GM19468 (cell line): ENCODE data around the gene GLYATL1B.
"Not testable (repeated sequence)": the region's sequence is repeated elsewhere in the genome, so short reads cannot be mapped to it uniquely, and the experiment has no call there.

Experiments used
- ATAC-seq: cut with Tn5 transposase; IDR thresholded peaks from one replicate; pipeline ENCODE4 v1.9.1; 2021; ENCODE audit warnings: mild to moderate bottlenecking, moderate library complexity, moderate number of reproducible peaks; ENCODE audit not compliant: unreplicated experiment; ENCODE audit errors: extremely low read depth

GLYATL1B gene

DNA sequence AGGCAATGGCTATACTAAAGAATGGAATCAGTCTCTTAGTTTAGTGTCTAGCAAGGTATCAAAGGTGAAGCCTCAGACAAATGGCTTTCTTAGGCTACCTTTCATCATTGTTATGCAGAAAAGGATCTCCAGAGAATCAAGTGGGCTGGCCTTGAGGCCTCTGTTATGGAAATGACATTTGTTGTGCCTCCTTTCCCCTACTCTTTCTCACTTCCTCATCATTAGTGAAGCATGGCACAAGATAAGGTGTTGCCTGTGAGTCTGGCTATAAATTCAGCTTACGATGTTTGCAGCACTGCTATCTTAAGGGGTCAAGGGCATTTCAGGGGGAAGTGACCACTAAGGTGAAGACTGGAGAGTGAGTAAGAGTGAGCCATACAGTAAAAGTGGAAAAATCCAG, 9.1 kb downstream of the GLYATL1B start:
- ATAC-seq, result peak; percentile 84

DNA sequence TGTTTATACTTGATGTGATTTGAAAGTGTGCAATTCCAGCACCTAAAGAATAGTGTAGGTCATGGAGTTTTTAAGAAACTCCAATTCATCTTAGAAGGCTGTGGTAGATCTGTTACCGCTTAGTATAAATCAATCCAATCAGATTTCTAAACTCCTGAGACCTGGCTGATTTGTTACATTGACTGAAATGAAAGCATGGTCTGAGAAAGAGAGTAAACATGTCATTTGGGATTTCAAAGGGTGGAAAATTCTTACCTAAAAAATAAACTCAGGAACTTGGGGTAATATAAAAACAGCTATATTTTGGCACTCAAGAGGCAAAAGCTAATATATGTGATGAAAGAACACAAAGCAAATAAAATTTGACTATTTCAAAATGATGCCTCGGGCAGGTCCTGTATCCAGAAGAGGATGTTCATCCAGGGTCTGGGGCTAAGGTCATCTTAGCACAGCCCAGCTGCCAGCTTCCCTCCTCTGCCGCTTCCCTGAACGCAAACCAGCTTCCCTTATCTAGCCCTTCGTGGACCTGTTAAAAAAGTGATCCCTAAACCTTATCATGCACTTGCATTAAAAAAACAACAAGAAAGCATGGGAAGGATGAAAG, 10.0 kb downstream of the GLYATL1B start:
- ATAC-seq, result not testable (repeated sequence)

DNA sequence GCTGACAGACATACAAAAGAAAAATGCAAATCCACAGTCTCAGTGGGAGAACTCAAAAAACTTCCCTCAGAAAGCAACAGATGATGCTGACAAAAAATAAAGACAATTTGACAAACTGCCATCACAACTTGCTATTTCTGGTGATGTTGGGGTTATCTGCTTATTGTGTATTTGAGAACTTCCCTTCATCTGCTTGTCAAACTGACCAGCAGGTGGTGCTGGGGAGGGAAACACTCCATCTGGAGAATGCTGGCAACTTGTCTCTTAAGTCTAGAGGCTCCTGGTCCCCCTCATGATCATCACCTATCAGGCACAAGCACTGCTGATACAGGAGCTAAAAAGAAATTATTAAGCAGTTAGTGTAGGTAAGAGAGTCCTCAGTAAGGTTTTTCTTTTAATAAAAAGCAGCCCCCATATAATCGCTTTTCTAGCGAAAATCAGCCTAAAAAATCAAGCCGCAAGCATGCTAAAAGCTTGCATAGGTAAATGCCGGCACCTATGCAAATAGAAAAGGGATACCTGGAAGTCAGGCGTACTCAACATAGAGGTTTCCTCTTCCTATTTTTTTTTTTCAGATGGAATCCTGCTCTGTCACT, 11.1 kb downstream of the GLYATL1B start:
- no peak for ATAC-seq

DNA sequence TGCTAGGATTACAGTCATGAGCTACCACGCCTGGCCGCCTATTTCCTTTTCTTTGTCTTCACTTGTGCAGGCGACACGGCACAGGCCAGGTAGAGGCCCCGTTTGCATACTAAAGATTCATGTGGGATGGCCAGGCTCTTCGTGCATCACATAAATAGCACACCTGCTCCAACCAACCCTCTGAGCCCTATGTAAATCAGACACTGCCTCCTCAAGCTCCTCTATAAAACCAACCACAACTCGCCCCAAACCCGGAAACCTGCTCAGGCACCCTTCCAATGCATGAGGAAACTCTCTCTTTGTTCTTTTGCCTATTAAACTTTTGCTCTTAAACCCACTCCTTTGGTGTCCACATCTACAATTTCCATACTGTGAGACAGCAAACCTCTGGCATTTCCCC, 11.8 kb downstream of the GLYATL1B start:
- ATAC-seq, result not testable (repeated sequence)

DNA sequence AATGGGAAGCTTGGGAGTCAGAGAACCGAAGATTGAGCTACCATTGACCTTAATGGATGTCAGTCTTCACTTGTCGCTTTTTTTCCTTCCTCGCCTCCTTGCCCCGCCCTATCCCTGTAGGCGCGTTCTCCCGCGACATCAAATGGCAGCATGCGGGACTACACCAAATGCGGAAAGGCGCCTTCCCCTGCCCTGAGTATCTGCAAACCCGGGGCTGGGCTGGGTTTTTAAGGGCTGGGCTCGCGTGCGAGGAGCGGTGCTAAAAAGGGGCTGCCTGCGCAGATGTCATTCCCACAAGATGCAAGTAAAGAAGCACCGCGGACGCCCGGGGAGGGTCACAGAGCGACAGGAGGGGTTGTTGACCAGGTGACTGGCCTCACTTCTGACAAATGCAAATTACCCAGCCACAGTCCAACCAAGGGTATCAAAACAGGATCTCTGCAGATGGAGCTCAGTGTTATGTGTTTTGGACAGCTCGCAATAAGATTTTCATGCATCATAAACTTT, 16.2 kb downstream of the GLYATL1B start:
- peak; percentile 50 for ATAC-seq

DNA sequence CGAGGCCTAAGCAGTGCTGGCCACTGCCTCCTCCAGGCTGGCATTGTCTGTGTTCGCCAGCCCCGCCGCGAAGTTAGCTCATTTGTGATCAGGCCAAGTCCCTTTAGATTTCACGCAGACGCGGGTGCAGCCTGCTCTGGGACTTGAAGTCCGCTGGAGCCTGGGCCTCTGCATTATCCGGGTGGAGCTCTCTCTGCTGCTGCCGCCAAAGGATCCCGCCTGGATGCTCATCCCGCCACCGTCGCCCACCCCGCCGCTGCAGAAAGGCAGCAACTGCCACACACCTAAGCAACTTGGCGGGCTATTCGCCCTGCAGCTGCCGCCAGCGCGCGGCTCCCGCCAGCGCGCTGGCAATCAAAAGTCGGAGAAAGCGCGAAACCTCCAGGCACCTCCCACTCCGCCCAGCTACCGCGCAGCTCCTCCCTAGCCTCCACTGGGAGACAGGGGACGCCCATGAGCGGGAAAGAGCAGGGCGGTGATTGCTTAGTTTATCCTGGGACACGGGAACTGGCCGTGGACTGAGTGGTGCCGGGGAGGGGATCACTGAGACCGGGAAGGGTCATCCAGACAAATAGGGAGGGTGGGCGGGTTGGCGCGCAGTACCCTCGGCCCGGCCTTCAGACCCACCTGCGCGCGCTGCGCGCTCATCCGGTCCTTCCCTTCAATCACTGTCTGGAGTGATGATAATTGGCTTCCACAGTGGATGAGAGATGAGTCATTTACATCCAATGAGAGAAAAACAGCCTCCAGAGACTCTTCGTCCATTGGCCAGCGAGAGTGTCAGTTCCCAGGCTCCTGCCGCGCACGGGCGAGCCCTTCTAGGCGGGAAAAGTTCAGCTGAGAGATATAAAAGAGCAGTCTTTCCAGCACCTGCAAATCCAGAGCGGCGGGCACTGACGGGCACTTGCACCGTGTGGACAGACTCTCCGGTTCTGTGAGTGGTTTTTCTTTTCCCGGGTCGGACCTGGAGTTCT, 20.5 kb downstream of the GLYATL1B start, which contains the start of gene FAM111B:
Gene FAM111B, plus strand, starts transcription at position 875 of the 974 bp plus-strand sequence. CDS start 2,389 bp downstream, outside the sequence.
- peak; percentile 61 for ATAC-seq

DNA sequence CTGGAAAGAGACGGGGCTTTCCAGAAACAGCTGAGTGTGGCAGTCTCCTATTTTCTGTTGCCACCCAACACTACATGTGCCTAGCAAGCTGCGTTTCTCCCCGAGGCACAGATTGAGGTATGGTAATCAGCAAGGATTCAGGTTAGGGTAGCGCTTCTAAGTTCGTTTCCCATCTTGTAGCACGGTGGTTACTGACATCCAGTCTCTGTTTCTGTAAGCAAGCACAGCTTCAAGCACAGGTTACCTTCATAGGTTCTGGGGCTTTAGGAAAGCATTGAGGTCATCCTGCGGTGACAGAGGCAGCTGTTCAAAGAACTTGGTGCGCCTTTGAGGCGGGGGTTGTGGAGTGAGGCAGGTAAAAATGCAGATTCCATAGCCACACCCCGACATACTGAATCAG, 21.6 kb downstream of the GLYATL1B start:
- ATAC-seq, result not testable (repeated sequence)

DNA sequence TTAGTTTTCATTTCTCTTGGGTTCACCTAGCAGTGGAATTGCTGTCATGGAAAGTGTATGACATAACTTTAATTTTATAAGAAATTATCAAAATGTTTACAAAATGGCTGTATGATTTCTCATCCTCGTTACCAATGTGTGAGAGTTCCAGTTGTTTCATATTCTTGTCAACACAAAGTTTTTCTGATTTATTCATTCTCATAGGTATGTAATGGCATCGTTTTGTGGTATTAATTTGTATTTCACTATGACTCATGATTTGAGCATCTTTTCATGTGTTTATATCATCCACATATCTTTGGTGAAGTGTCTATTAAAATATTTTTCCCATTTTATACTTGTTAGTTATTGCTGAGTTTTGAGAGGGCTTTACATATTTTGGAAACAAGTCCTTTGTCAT, 26.4 kb downstream of the GLYATL1B start:
- ATAC-seq, result no peak

DNA sequence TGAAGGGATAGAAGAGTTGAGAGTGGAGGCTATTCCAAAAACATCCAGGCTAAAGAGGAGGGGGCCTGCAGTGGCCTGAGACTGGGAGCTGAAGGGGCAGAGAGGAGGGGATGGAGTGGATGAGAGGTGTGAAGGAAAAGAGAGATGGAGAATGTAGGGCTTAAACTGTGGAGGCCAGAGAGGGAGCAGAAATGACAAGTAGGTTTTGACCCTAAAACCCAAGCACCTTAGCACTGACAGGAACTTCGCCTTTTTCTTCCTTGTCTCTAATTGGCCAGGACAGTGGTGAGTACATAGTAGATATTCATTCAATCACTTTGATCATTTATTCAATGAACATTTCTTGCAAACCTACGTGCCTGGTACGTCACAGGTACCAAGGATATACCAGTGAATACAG, 28.2 kb downstream of the GLYATL1B start:
- ATAC-seq, result no peak

DNA sequence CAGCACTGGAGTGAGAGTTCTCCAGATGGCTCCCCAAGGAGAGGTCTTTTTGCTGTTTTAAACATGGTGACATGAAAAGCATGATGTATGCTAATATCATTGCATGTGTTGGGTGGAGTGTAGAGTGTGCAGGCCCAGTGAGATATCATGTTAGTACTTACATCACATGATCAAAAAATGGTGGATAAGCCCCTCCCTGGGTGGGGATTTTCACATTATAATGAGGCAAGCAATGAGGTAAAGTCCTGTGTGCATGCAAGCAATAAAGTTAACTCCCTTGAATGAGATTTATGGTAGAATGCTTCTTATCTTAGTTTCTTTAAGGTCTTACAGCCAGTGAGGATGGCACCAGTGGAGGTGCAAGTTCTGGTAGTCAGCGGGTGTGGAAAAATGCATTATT, 29.4 kb downstream of the GLYATL1B start:
- no peak for ATAC-seq

DNA sequence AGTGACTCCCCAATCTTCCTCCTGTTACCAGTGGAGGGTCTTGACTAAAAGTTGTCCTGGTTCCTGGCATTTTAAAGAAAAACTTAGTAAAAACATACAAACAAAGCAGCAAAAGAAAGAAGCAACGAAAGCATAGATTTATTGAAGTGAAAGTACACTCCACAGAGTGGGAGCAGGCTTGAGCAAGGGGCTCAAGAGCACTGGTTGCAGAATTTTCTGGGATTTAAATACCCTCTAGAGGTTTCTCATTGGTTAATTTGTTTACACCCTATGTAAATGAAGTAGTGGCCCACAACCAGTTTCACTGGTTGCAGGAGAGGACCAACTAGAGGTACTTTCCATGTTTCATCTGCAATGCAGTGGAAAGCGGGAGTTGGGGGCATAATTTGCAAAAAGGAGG, 31.7 kb downstream of the GLYATL1B start:
- ATAC-seq, result no peak

DNA sequence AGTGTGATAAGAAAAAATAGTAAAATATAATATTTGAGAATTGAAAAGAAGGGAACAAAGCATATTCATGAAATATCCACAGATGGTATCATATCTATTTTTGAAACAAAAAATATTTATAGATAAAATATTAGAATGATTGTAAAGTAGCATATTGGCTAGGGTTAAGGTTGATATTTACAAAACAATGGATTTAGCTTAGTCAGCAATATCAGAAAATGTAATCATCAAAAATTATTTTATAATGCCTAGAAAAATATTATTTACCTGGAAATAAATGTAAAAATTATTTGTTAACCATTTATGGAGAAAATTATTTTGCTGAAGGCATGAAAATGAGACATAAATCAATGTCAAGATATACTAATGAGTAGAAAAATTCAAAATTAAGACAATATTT, 33.7 kb downstream of the GLYATL1B start:
- ATAC-seq, result no peak

DNA sequence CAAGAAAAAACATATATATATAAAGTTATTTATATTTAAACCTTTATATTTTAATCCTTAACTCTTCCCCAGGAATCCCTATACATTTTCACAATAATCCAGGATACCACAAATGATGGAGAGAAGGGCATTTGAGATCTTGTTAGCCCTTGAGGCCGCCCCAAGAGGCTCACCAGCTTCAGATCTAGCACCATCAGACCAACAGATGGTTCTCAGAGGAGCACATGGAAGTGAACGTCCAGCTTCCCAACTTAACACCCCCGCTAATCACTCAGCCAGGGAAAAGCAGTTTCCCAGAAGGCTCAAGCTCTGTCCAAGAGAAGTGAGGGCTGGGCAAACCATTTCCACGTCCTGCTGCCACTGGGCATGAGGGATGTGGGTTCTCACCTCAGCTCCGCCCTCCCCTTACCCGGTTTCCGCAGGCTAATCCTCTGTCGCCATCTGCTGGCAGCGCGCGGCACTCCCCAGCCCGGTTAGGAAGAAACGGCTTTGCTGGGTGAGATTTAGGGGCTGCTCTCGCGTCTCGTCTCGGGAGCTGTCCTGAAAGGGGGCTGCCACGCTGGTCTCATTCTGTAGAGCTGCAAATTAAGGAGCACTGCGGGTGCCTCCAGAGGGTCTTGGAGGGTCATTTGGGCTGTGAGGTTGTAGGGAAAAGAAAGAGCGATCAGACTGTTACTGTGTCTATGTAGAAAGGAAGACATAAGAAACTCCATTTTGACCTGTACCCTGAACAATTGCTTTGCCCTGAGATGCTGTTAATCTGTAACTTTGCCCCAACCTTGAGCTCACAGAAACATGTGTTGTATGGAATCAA, 49.7 kb downstream of the GLYATL1B start:
- ATAC-seq, result peak; percentile 75

DNA sequence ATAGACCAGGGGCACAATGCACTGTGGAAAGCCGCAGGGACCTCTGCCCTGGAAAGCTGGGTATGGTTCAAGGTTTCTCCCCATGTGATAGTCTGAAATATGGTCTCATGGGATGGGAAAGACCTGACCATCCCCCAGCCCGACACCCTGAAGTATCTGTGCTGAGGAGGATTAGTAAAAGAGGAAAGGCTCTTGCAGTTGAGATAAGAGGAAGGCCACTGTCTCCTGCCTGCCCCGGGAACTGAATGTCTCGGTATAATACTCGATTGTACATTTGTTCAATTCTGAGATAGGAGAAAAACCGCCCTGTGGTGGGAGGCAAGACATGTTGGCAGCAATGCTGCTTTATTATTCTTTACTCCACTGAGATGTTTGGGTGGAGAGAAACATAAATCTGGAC, 50.4 kb downstream of the GLYATL1B start:
- ATAC-seq, result not testable (repeated sequence)

DNA sequence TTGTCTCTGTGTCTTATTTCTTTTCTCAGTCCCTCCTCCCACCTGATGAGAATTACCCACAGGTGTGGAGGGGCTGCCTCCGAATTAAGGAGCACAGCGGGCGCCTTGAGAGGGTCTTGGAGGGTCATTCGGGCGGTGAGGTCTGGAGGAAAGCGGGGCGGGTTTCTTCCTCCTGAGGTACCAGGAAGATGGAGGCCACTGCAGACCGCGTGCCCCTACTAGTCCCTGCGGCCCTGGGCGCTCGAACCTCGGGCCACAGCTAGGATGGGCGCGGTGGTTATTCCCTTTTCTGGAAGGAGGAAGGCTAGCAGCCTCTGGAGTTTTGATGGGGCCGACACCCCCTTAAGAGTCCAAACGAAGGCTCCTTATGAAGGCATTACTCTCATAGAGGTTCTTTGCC, 51.1 kb downstream of the GLYATL1B start:
- ATAC-seq, result no peak

DNA sequence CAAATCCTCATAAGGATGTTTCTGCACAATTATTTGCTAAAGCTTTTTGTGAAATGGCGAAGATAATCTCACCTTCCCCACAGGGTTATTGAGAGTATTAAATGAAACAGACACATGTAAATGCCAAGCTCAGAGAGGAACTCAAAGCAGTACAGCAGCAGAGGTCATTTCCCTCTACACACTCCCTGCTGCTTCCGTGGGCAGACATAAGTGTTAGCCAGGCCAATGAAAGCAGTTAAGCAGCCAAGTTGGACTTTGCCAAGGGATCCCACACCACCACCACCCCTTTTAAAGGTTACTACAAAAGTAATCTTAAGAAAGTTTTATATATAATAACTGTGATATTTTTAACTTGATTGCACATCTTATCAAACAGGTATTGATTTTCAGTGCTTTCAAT, 52.5 kb downstream of the GLYATL1B start:
- ATAC-seq, result no peak

DNA sequence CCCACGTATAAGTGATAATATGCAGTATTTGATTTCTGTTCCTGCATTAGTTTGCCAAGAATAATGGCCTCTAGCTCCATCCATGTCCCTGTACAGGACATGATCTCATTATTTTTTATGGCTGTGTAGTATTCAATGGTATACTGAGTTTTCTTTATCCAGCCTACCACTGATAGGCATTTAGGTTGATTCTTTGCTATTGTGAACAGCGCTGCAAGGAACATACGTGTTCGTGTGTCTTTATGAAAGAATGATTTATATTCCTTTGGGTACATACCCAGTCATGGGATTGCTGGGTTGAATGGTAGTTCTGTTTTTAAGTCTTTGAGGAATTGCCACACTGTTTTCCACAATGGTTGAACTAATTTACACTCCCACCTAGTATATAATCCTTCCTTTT, 55.1 kb downstream of the GLYATL1B start:
- no peak for ATAC-seq

DNA sequence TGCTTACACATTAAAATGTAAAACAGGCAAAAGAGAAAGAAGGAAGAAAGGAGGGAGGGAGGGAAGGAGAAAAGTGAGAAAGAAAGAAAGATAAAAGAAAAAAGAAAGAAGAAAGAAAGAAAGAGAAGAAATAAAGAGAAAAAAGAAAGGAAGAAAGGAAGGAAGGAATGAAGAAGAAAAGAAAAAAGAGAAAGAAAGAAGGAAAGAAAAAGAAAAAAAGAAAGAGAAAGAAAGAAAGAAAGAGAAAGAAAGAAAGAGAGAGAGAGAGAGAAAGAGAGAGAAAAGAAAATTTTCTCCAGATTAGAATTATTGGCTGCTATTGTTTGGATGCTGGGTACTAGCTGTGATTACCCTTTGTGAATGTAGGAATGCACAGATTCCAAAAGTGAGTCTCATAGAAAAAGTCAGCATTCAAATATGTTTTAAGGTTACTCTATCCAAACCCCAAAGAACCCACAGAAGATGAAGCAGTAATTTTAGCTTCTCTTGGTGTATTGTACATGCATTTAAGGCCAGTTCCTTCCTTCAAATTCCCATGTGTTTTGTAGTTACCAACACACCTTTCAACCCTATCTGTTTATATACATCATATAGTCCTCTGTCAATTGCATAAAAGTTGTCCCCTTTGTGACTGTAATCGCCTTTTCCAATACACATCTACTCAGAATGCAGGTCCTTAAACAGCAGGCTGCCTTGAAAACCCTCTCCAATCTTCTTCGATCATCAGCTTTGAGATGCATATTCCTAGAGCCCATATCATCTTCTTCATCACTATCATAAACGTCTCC, 55.8 kb downstream of the GLYATL1B start:
- ATAC-seq, result no peak
